Esophagus mucosa (tissue), 1 donor: ENCODE measurements around the gene CDH9. TPM values are rescaled to one million over a fixed set of nuclear protein-coding genes. Genes with fewer than 3 reads are reported as not detected.

Source experiments
- ATAC-seq: fragments of 200-7000 bp; cut with Tn5 transposase; one replicate; pipeline ENCODE4 v1.9.1; 2020
- total RNA-seq: library from RNA; stranded (reverse); gene quantifications from one replicate; pipeline ENCODE4 v1.2.4, GENCODE V29; 2023
- donor health status: DM: yes; HTN: yes; CAD: no.

CDH9 gene, protein sequence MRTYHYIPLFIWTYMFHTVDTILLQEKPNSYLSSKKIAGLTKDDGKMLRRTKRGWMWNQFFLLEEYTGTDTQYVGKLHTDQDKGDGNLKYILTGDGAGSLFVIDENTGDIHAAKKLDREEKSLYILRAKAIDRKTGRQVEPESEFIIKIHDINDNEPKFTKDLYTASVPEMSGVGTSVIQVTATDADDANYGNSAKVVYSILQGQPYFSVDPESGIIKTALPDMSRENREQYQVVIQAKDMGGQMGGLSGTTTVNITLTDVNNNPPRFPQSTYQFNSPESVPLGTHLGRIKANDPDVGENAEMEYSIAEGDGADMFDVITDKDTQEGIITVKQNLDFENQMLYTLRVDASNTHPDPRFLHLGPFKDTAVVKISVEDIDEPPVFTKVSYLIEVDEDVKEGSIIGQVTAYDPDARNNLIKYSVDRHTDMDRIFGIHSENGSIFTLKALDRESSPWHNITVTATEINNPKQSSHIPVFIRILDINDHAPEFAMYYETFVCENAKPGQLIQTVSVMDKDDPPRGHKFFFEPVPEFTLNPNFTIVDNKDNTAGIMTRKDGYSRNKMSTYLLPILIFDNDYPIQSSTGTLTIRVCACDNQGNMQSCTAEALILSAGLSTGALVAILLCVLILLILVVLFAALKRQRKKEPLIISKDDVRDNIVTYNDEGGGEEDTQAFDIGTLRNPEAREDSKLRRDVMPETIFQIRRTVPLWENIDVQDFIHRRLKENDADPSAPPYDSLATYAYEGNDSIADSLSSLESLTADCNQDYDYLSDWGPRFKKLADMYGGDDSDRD
- not detected for total RNA-seq

- ATAC-seq: no peak
Measured at GRCh38 chr5:27038476-27038875, at the start of gene CDH9. TSS of gene CDH9 (minus strand) at chr5:27038586. CDS start at chr5:26988333, 50,253 bp downstream.

- ATAC-seq: no peak
Measured at GRCh38 chr5:27087747-27088146, 49.4 kb upstream of the CDH9 start.

GRCh38 chr5:27083449-27084415, 45.3 kb upstream of the CDH9 start:
- ATAC-seq: no peak

DNA sequence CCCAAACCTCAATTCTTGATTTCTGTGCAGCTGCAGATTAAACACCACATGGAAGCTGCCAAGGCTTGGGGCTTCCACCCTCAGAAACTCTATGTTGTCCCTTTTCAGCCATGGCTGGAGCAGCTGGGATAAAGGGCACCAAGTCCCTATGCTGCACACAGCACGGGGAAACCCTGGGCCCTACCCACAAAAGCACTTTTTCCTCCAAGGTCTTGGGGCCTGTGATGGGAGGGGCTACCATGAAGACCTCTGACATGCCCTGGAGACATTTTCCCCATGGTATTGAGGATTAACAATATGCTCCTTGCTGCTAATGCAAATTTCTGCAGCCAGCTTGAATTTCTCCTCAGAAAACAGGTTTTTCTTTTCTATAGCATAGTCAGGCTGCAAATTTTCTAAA, 41.8 kb upstream of the CDH9 start:
- no peak for ATAC-seq

- no peak for ATAC-seq
Measured at GRCh38 chr5:27062451-27062850, 24.1 kb upstream of the CDH9 start.

- no peak for ATAC-seq
Measured at GRCh38 chr5:27048510-27048909, 10.1 kb upstream of the CDH9 start.

- ATAC-seq: no peak
Measured at GRCh38 chr5:27041372-27041771, 3.0 kb upstream of the CDH9 start.

DNA sequence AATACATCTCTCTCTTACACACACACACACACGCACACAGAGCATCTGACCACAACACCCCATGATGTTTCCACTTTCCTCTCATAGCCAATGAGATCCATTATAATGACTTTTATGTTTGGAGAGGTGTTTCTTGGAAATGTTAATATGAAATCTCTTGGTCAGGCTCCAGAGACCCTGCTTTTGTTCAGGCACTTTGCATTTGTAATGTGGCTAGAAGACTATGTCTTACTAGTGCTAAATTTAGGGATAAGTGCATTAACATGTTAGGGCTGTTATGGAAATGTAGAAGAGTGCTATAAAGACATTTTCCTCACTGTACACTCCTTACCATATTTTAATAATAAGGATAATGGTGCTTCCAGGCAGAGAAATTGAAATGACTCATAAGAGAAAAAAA, 3.8 kb downstream of the CDH9 start:
- ATAC-seq: no peak

- ATAC-seq: no peak
Measured at GRCh38 chr5:27026801-27027200, 11.6 kb downstream of the CDH9 start.

GRCh38 chr5:27026063-27026462, 12.3 kb downstream of the CDH9 start:
- no peak for ATAC-seq

DNA sequence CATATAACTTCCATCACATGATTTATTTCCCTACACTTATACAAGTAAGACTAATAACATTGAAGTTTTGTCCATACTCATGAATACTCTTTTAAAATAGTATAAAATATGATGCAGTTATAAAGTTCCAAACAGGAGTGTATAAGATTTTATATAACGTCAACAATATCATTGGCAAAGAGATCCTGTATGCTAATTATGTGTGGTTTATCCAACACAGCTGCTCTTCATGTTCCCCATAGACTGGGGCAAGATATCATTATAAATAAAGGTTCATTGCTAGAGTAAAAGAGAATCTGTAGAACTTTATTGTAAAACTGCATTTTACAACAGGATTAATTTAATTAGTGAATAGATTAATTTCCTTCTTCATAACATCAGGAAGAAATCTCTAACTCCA, 16.9 kb downstream of the CDH9 start:
- ATAC-seq: no peak

GRCh38 chr5:27020973-27021372, 17.4 kb downstream of the CDH9 start:
- no peak for ATAC-seq

GRCh38 chr5:27015758-27016157, 22.6 kb downstream of the CDH9 start:
- ATAC-seq: no peak

GRCh38 chr5:27011274-27011673, 27.1 kb downstream of the CDH9 start:
- ATAC-seq: no peak

DNA sequence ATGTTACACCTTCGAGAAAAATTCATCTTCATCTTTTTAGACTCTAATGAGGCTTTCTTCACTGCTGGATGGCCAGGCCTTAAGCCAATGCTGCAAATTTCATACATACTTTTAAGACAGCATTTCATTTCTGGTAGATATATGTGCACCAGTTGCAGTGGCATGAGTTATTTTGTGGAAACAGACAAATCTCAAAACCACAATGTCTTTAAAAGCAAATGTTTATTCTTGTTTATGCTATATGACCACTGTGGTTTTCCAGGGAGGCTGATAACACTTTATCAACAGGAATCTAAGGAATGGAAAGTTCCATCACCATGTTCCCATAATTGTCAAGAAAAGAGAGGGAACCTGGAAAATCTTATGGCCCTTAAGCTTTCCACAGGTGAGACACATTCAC, 27.7 kb downstream of the CDH9 start:
- ATAC-seq: no peak

DNA sequence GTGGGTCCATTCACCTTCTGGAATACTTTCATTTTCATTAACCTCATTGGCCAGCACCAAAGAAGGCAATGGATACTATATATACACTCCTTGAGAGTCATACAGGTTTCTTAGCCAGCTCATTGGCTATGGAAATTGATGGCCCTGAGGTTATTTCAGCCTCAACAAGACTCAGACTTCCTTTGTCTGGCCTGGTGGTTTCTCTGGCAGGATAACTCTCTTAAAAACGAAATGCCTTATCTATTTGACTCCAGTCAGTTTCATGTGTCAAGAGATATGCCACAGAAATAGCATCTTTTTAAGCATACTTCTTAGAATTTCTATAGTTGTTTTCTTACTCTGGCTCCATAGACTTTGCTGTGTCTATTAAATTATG, 28.9 kb downstream of the CDH9 start:
- ATAC-seq: no peak

- no peak for ATAC-seq
Measured at GRCh38 chr5:27008604-27009539, 29.5 kb downstream of the CDH9 start.

DNA sequence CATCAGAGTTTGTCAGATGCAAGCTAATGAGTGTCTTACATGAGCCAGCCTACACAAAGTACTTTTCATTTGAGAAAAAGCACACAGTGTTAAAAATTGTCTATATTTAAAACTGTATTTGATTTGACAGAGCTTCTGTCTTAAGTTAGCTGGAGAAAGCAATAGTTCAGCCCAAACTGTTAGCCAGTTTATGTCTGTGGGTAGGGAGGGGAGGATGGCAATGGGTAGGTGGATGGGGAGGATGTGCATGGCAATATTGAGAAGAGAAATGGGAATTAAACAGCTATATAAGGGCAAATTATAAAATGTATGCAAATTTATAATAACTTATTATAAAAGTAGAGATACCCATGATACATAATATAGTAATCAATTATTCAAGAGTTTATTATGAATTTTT, 31.3 kb downstream of the CDH9 start:
- ATAC-seq: no peak

GRCh38 chr5:26986985-26987384, 51.4 kb downstream of the CDH9 start:
- no peak for ATAC-seq

- no peak for ATAC-seq
Measured at GRCh38 chr5:26981750-26982149, 56.6 kb downstream of the CDH9 start.

GRCh38 chr5:26959290-26959689, 79.1 kb downstream of the CDH9 start:
- no peak for ATAC-seq

GRCh38 chr5:26955161-26955560, 83.2 kb downstream of the CDH9 start:
- ATAC-seq: no peak
